ENCODE results near the gene SFXN5.

The SFXN5 gene

GRCh38 chr2:73031725-73032701 lies 39.5 kb downstream of the SFXN5 start:
- no peak for DNase-seq
- in situ Hi-C loops (cut with HindIII; ENCODE audit: low pct_ligation_motif_present, low pct_unique_long_range_greater_than_20kb, low sequenced_read_pairs): no loop called here

- in situ Hi-C loops (cut with HindIII; ENCODE audit: low pct_ligation_motif_present, low pct_unique_long_range_greater_than_20kb, low sequenced_read_pairs): no loop called here
- no peak for DNase-seq
Observed at GRCh38 chr2:73031095-73031678, 40.3 kb downstream of the SFXN5 start.

- DNase-seq: no peak
- in situ Hi-C loops (cut with HindIII; ENCODE audit: low pct_ligation_motif_present, low pct_unique_long_range_greater_than_20kb, low sequenced_read_pairs): no loop called here
Observed at GRCh38 chr2:73028841-73029240, 42.7 kb downstream of the SFXN5 start.

GRCh38 chr2:73027340-73027739 lies 44.2 kb downstream of the SFXN5 start:
- DNase-seq: no peak
- in situ Hi-C loops (cut with HindIII; ENCODE audit: low pct_ligation_motif_present, low pct_unique_long_range_greater_than_20kb, low sequenced_read_pairs): no loop called here

GRCh38 chr2:73023497-73023896 lies 48.0 kb downstream of the SFXN5 start:
- in situ Hi-C loops (cut with HindIII; ENCODE audit: low pct_ligation_motif_present, low pct_unique_long_range_greater_than_20kb, low sequenced_read_pairs): no loop called here
- no peak for DNase-seq

- no peak for DNase-seq
- in situ Hi-C loops (cut with HindIII; ENCODE audit: low pct_ligation_motif_present, low pct_unique_long_range_greater_than_20kb, low sequenced_read_pairs): no loop called here
Observed at GRCh38 chr2:73022024-73022568, 49.4 kb downstream of the SFXN5 start.

GRCh38 chr2:73021371-73022010 lies 50.0 kb downstream of the SFXN5 start:
- DNase-seq: no peak
- in situ Hi-C loops (cut with HindIII; ENCODE audit: low pct_ligation_motif_present, low pct_unique_long_range_greater_than_20kb, low sequenced_read_pairs): no loop called here

GRCh38 chr2:73020657-73021370 lies 50.7 kb downstream of the SFXN5 start:
- in situ Hi-C loops (cut with HindIII; ENCODE audit: low pct_ligation_motif_present, low pct_unique_long_range_greater_than_20kb, low sequenced_read_pairs): no loop called here
- DNase-seq: peak; percentile 65

GRCh38 chr2:73020306-73020656 lies 51.2 kb downstream of the SFXN5 start:
- DNase-seq: no peak
- in situ Hi-C loops (cut with HindIII; ENCODE audit: low pct_ligation_motif_present, low pct_unique_long_range_greater_than_20kb, low sequenced_read_pairs): no loop called here

GRCh38 chr2:73018188-73018825 lies 53.2 kb downstream of the SFXN5 start:
- no peak for DNase-seq
- in situ Hi-C loops (cut with HindIII; ENCODE audit: low pct_ligation_motif_present, low pct_unique_long_range_greater_than_20kb, low sequenced_read_pairs): no loop called here

GRCh38 chr2:73013936-73014335 lies 57.6 kb downstream of the SFXN5 start:
- no peak for DNase-seq
- in situ Hi-C loops (cut with HindIII; ENCODE audit: low pct_ligation_motif_present, low pct_unique_long_range_greater_than_20kb, low sequenced_read_pairs): no loop called here

- DNase-seq: no peak
- in situ Hi-C loops (cut with HindIII; ENCODE audit: low pct_ligation_motif_present, low pct_unique_long_range_greater_than_20kb, low sequenced_read_pairs): no loop called here
Observed at GRCh38 chr2:73009177-73009839, 62.2 kb downstream of the SFXN5 start.

GRCh38 chr2:73008766-73009135 lies 62.8 kb downstream of the SFXN5 start:
- no peak for DNase-seq
- in situ Hi-C loops (cut with HindIII; ENCODE audit: low pct_ligation_motif_present, low pct_unique_long_range_greater_than_20kb, low sequenced_read_pairs): no loop called here

- no peak for DNase-seq
- in situ Hi-C loops (cut with HindIII; ENCODE audit: low pct_ligation_motif_present, low pct_unique_long_range_greater_than_20kb, low sequenced_read_pairs): no loop called here
Observed at GRCh38 chr2:73007991-73008765, 63.3 kb downstream of the SFXN5 start.

GRCh38 chr2:73006969-73007710 lies 64.4 kb downstream of the SFXN5 start:
- in situ Hi-C loops (cut with HindIII; ENCODE audit: low pct_ligation_motif_present, low pct_unique_long_range_greater_than_20kb, low sequenced_read_pairs): no loop called here
- no peak for DNase-seq

- no peak for DNase-seq
- in situ Hi-C loops (cut with HindIII; ENCODE audit: low pct_ligation_motif_present, low pct_unique_long_range_greater_than_20kb, low sequenced_read_pairs): no loop called here
Observed at GRCh38 chr2:73004889-73005596, 66.5 kb downstream of the SFXN5 start.
